Loucy (cell line): ENCODE results near the gene RPS4Y2.

Experiments
- H2AFZ ChIP-seq: fragments of 200-600 bp; sonication (generic); 2 replicates; pipeline ENCODE4 v1.6.0; 2016; ENCODE audit warnings: antibody characterized with exemption, mild to moderate bottlenecking, low read length, moderate library complexity
- H3F3A ChIP-seq: fragments of 200-600 bp; 2 replicates; pipeline ENCODE4 v1.6.0; 2016; ENCODE audit warnings: antibody characterized with exemption, low read depth, mild to moderate bottlenecking
- H3K27me3 ChIP-seq: fragments of 200-600 bp; sonication (generic); 2 replicates; pipeline ENCODE4 v1.6.1; 2014; ENCODE audit warnings: low read length, mild to moderate bottlenecking; ENCODE audit not compliant: insufficient read depth, poor library complexity, severe bottlenecking
- H3K36me3 ChIP-seq: fragments of 200-600 bp; sonication (generic); 2 replicates; pipeline ENCODE4 v1.6.1; 2016; ENCODE audit warnings: low read length; ENCODE audit not compliant: insufficient read depth
- H3K4me1 ChIP-seq: fragments of 200-600 bp; sonication (generic); 2 replicates; pipeline ENCODE4 v1.5.1; 2014; ENCODE audit warnings: low read length, mild to moderate bottlenecking; ENCODE audit not compliant: insufficient read depth, poor library complexity, severe bottlenecking
- H3K4me2 ChIP-seq: fragments of 200-600 bp; sonication (generic); 2 replicates; pipeline ENCODE4 v1.6.0; 2014; ENCODE audit warnings: antibody characterized with exemption, low read length, low read depth, mild to moderate bottlenecking; ENCODE audit not compliant: poor library complexity, severe bottlenecking
- H3K4me3 ChIP-seq: fragments of 200-600 bp; sonication (generic); 2 replicates; pipeline ENCODE4 v1.5.1; 2014; ENCODE audit warnings: low read length, mild to moderate bottlenecking, mixed read lengths; ENCODE audit not compliant: poor library complexity, severe bottlenecking
- H3K79me2 ChIP-seq: fragments of 200-600 bp; sonication (generic); 2 replicates; pipeline ENCODE4 v1.6.1; 2014; ENCODE audit warnings: low read length; ENCODE audit not compliant: insufficient read depth
- H3K9ac ChIP-seq: fragments of 200-600 bp; sonication (generic); 2 replicates; pipeline ENCODE4 v1.6.0; 2014; ENCODE audit warnings: mild to moderate bottlenecking, low read depth, low read length, moderate library complexity; ENCODE audit not compliant: poor library complexity, severe bottlenecking
- H3K9me2 ChIP-seq: fragments of 200-600 bp; sonication (generic); replicated peaks from 2 replicates; pipeline ENCODE4 v1.6.1; 2016; ENCODE audit warnings: low read depth, low read length, mixed read lengths
- H3K9me3 ChIP-seq: fragments of 200-600 bp; sonication (generic); 2 replicates; pipeline ENCODE4 v1.6.1; 2014; ENCODE audit warnings: mild to moderate bottlenecking, antibody characterized with exemption, low read length, low read depth; ENCODE audit not compliant: insufficient read depth
- H4K20me1 ChIP-seq: fragments of 200-600 bp; sonication (generic); 2 replicates; pipeline ENCODE4 v1.6.0; 2014; ENCODE audit warnings: antibody characterized with exemption, low read length, mild to moderate bottlenecking; ENCODE audit not compliant: insufficient read depth, poor library complexity, severe bottlenecking
- CTCF ChIP-seq: fragments of 200-600 bp; sonication (generic); conservative IDR thresholded peaks from 2 replicates; pipeline ENCODE4 v1.5.1; 2014; ENCODE audit warnings: mild to moderate bottlenecking, antibody characterized with exemption, low read length
- EZH2phosphoT487 ChIP-seq: fragments of 200-600 bp; IDR thresholded peaks from 2 replicates; pipeline ENCODE4 v1.6.1; 2018; ENCODE audit warnings: antibody characterized with exemption, mild to moderate bottlenecking, moderate library complexity, borderline replicate concordance

RPS4Y2 gene

GRCh38 chrY:20780104-20780654 is 24.3 kb downstream of the RPS4Y2 start:
- TF ChIP-seq EZH2phosphoT487: no peak
- Histone ChIP-seq H3K4me1 (no peaks in the 10 kb centered on the region), H3K4me3 (no peak overlapping the region), H2AFZ (no peak overlapping the region), H4K20me1 (no peaks in the 10 kb centered on the region), H3K9me3 (no peaks in the 10 kb centered on the region), H3F3A (no peaks in the 10 kb centered on the region), H3K4me2 (no peak overlapping the region), H3K36me3 (no peaks in the 10 kb centered on the region), H3K9ac (no peak overlapping the region), H3K79me2 (no peaks in the 10 kb centered on the region), H3K27me3 (no peaks in the 10 kb centered on the region), H3K9me2 (no peaks in the 10 kb centered on the region)

- Histone ChIP-seq H3K79me2 (no peaks in the 10 kb centered on the region), H3F3A (no peaks in the 10 kb centered on the region), H3K9ac (no peak overlapping the region), H3K4me1 (no peaks in the 10 kb centered on the region), H3K27me3 (no peaks in the 10 kb centered on the region), H3K36me3 (no peaks in the 10 kb centered on the region), H3K4me3 (no peak overlapping the region), H4K20me1 (no peaks in the 10 kb centered on the region), H3K9me3 (no peaks in the 10 kb centered on the region), H3K9me2 (no peaks in the 10 kb centered on the region), H3K4me2 (no peak overlapping the region), H2AFZ (no peak overlapping the region)
- TF ChIP-seq CTCF: no peak
- no peak for TF ChIP-seq EZH2phosphoT487
Observed at GRCh38 chrY:20780776-20781175, 24.9 kb downstream of the RPS4Y2 start.

GRCh38 chrY:20781408-20781807 is 25.5 kb downstream of the RPS4Y2 start:
- Histone ChIP-seq H3F3A (no peaks in the 10 kb centered on the region), H3K9ac (no peak overlapping the region), H3K4me3 (no peak overlapping the region), H3K36me3 (no peaks in the 10 kb centered on the region), H3K4me2 (no peak overlapping the region), H3K79me2 (no peaks in the 10 kb centered on the region), H2AFZ (no peak overlapping the region), H3K27me3 (no peaks in the 10 kb centered on the region), H4K20me1 (no peaks in the 10 kb centered on the region), H3K9me3 (no peaks in the 10 kb centered on the region), H3K4me1 (no peaks in the 10 kb centered on the region), H3K9me2 (no peaks in the 10 kb centered on the region)
- TF ChIP-seq EZH2phosphoT487: no peak
- no peak for TF ChIP-seq CTCF

- Histone ChIP-seq H3K27me3 (no peaks in the 10 kb centered on the region), H4K20me1 (no peaks in the 10 kb centered on the region), H3K79me2 (no peaks in the 10 kb centered on the region), H3F3A (no peaks in the 10 kb centered on the region), H3K4me3 (no peak overlapping the region), H3K9ac (no peak overlapping the region), H3K9me2 (no peaks in the 10 kb centered on the region), H2AFZ (no peak overlapping the region), H3K36me3 (no peaks in the 10 kb centered on the region), H3K9me3 (no peaks in the 10 kb centered on the region), H3K4me2 (no peak overlapping the region), H3K4me1 (no peaks in the 10 kb centered on the region)
- TF ChIP-seq EZH2phosphoT487: no peak
- no peak for TF ChIP-seq CTCF
Observed at GRCh38 chrY:20784965-20785364, 29.1 kb downstream of the RPS4Y2 start.
